Measurements from ENCODE around the gene RPAIN. TPM values are rescaled to one million over a fixed set of nuclear protein-coding genes. Genes with fewer than 3 reads are reported as not detected.

RPAIN gene
- polyA plus RNA-seq, 3 donors = 18.9 to 31.9 (median 20.5) TPM

GRCh38 chr17:5481451-5481850 is 61.5 kb downstream of the RPAIN start:
- intact Hi-C loops (cut with micrococcal nuclease) = loop anchor here (10.0 kb wide), 2 partner anchors 47 to 963 kb away; partner anchors contain the start of genes C1QBP (in 1 of the 2) and PIMREG (in 1 of the 2)
- peaks cover 71 to 78% of the 10 kb centered on the region in 2 donors for H3K36me3 Mint-ChIP-seq
- Histone ChIP-seq H3K27me3 (ENCODE audit: control insufficient read depth in 2 of 2, insufficient read depth in 2 of 2, low read length in 2 of 2) (no peaks in the 10 kb centered on the region), H3K4me3 (replicated peaks in 1 of 3; ENCODE audit: low read depth in 2 of 3, low read length in 3 of 3) (no peak overlapping the region), H3K9ac (ENCODE audit: insufficient read depth, low read length, poor library complexity, severe bottlenecking) (no peak overlapping the region), H3K79me2 (ENCODE audit: insufficient read depth, low read length) (peaks cover 65% of the 10 kb centered on the region), H2AFZ (ENCODE audit: insufficient read depth, low read depth, low read length, poor library complexity, severe bottlenecking) (no peak overlapping the region), H3K4me1 (ENCODE audit: control insufficient read depth in 1 of 2, insufficient read depth in 2 of 2, low read length in 2 of 2) (peaks cover 7 to 12% of the 10 kb centered on the region in 2 donors), H3K9me3 (replicated peaks in 1 of 2; ENCODE audit: control insufficient read depth in 1 of 2, insufficient read depth in 1 of 2, low read length in 2 of 2) (no peaks in the 10 kb centered on the region), H3K36me3 (replicated peaks in 1 of 2; ENCODE audit: control insufficient read depth in 1 of 2, insufficient read depth in 2 of 2, low read length in 2 of 2) (peaks cover 60 to 81% of the 10 kb centered on the region in 2 donors), H3K27ac (ENCODE audit: low read depth in 1 of 2, low read length in 2 of 2) (no peak overlapping the region), H4K20me1 (ENCODE audit: insufficient read depth, low read length) (peaks cover 33% of the 10 kb centered on the region), H3K4me2 (replicated peaks; ENCODE audit: extremely low read depth, low read length, poor library complexity, severe bottlenecking) (no peak overlapping the region)
- no peak overlapping the region for H3K27ac Mint-ChIP-seq
- no peak for DNase-seq
- no peaks in the 10 kb centered on the region for H3K27me3 Mint-ChIP-seq (ENCODE audit: low read depth in 3 of 3)
- WGBS (ENCODE audit: insufficient coverage) = 100% methylated on average over 4 of the region's 4 CpGs
- H3K4me1 Mint-ChIP-seq = peaks cover 10% of the 10 kb centered on the region
- no peak overlapping the region for H3K4me3 Mint-ChIP-seq
- no peak for TF ChIP-seq CTCF (IDR thresholded peaks at IDR 0.05)
- H3K9me3 Mint-ChIP-seq = peaks cover 0 to 2% (median 0%) of the 10 kb centered on the region in 7 donors

Other genes starting within 250 kb of the RPAIN start
- gene ZNF594, start 228.3 kb upstream of the RPAIN start, polyA plus RNA-seq = 1 to 10 TPM in 1 of 3 donors, under 1 TPM in 1, not detected in 1; 0.34 to 1.0 TPM
- gene SCIMP, start 185.3 kb upstream of the RPAIN start, polyA plus RNA-seq = 100 to 1,000 TPM in 1 of 3 donors, 10 to 100 TPM in 2; 88.7 to 164 (median 98.4) TPM
- gene RABEP1, start 137.9 kb upstream of the RPAIN start, polyA plus RNA-seq = 10 to 100 TPM; 12.7 to 19.1 (median 13.7) TPM
- 10 to 100 TPM; 23.1 to 45.7 (median 36.1) TPM for gene NUP88, start 520 bp upstream of the RPAIN start, polyA plus RNA-seq
- 100 to 1,000 TPM in 2 of 3 donors, 10 to 100 TPM in 1; 32.7 to 169 (median 122) TPM for gene C1QBP, start 19.0 kb downstream of the RPAIN start, polyA plus RNA-seq
- gene DHX33, start 48.8 kb downstream of the RPAIN start, polyA plus RNA-seq = 1 to 10 TPM in 1 of 3 donors, under 1 TPM in 2; 0.72 to 7.2 (median 0.96) TPM
- 10 to 100 TPM; 30.6 to 84.9 (median 81.6) TPM for gene DERL2, start 66.0 kb downstream of the RPAIN start, polyA plus RNA-seq
- gene MIS12, start 66.4 kb downstream of the RPAIN start, polyA plus RNA-seq = 10 to 100 TPM in 1 of 3 donors, 1 to 10 TPM in 2; 6.9 to 10.8 (median 8.9) TPM
- gene NLRP1, start 164.3 kb downstream of the RPAIN start, polyA plus RNA-seq = 100 to 1,000 TPM in 1 of 3 donors, 10 to 100 TPM in 2; 13.2 to 388 (median 17.3) TPM